OCI-LY3 (cell line): ENCODE measurements around the gene GTPBP1.
A peak's percentile ranks its signal among the peaks of the same experiment; 100 is the strongest.

Source experiments
- H2AFZ ChIP-seq: fragments of 200-600, 300-600 bp; shearing (Covaris generic); 2 replicates; pipeline ENCODE4 v1.6.0; 2014; ENCODE audit warnings: antibody characterized with exemption, low read depth, low read length
- H3K27ac ChIP-seq: fragments of 200-600, 300-600 bp; sonication (generic); 2 replicates; pipeline ENCODE4 v1.5.1; 2014; ENCODE audit warnings: mild to moderate bottlenecking, low read length, moderate library complexity, mixed read lengths
- H3K27me3 ChIP-seq: fragments of 200-600, 300-600 bp; sonication (generic); 2 replicates; pipeline ENCODE4 v1.6.1; 2014; ENCODE audit warnings: low read depth, low read length, mixed read lengths
- H3K36me3 ChIP-seq: fragments of 200-600, 300-600 bp; sonication (generic); replicated peaks from 2 replicates; pipeline ENCODE3; 2014; ENCODE audit warnings: low read depth, low read length, mixed read lengths
- H3K4me1 ChIP-seq: fragments of 300-600, 200-600 bp; sonication (generic); 2 replicates; pipeline ENCODE4 v1.6.1; 2014; ENCODE audit warnings: low read length, mixed read lengths
- H3K4me2 ChIP-seq: fragments of 200-600, 300-600 bp; sonication (generic); 2 replicates; pipeline ENCODE4 v1.6.1; 2014; ENCODE audit warnings: low read length, mixed read lengths
- H3K4me3 ChIP-seq: fragments of 300-600, 200-600 bp; sonication (generic); 2 replicates; pipeline ENCODE4 v1.5.1; 2014; ENCODE audit warnings: antibody characterized with exemption, mild to moderate bottlenecking, low read length, moderate library complexity
- H3K79me2 ChIP-seq: fragments of 300-600, 200-600 bp; shearing (Covaris generic); 2 replicates; pipeline ENCODE4 v1.6.1; 2014; ENCODE audit warnings: mild to moderate bottlenecking, low read length, mixed read lengths
- H3K9ac ChIP-seq: fragments of 300-600, 200-600 bp; shearing (Covaris generic); 2 replicates; pipeline ENCODE4 v1.6.0; 2014; ENCODE audit warnings: mild to moderate bottlenecking, low read length, moderate library complexity
- H3K9me3 ChIP-seq: fragments of 200-600, 300-600 bp; shearing (Covaris generic); 2 replicates; pipeline ENCODE4 v1.6.1; 2014; ENCODE audit warnings: low read length, mixed read lengths; ENCODE audit not compliant: insufficient read depth
- H4K20me1 ChIP-seq: fragments of 200-600, 300-600 bp; sonication (generic); 2 replicates; pipeline ENCODE4 v1.6.1; 2016; ENCODE audit warnings: low read length, mixed read lengths; ENCODE audit not compliant: insufficient read depth
- EZH2phosphoT487 ChIP-seq: fragments of 200-600 bp; shearing (Covaris generic); IDR thresholded peaks from 2 replicates; pipeline ENCODE4 v1.6.1; 2018; ENCODE audit warnings: antibody characterized with exemption, mixed run types, low read depth
- TF ChIP-seq, protein P1 (sequence below): fragments of 200-600, 300-600 bp; sonication (generic); IDR thresholded peaks from 2 replicates; pipeline ENCODE4 v1.5.1; 2014; ENCODE audit warnings: antibody characterized with exemption, low read length, low read depth

The GTPBP1 gene

DNA sequence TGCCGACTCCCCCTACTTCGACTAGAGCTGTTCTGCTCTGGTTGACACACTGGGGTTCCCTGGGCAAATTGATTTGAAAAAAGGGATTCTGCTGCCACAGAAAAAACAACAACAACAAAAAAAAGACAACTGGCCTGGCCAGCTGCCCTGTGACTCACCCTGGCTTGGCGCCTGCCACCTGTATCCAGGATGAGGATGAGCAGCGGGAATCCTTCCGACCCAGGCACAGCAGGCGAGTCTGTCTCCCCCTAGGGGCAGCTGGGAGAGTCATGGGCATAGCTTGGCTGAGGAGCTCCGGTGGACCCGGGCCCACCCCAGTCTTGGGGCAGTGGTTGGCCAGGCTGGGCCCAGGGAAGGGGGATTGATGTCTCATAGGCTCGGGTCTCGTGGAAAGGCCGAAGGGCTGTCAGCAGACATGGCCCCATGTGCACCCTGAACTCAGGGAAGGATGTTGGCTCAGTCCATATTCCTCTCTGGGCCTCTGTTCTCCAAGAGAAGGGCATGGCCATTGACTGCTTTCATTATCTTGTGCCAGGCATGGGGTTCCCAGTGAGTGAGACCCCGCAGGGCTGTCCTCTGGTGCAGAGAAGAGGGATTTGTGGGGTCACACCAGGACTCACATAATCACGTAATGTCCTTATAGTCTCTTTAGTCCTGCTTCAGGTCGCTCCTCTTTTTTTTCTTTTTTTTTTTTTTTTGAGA lies 60.5 kb downstream of the GTPBP1 start:
- H3K79me2 ChIP-seq, result no peaks in the 10 kb centered on the region
- no peaks in the 10 kb centered on the region for H3K36me3 ChIP-seq
- no peaks in the 10 kb centered on the region for H3K4me1 ChIP-seq
- no peaks in the 10 kb centered on the region for H4K20me1 ChIP-seq
- TF ChIP-seq EZH2phosphoT487, result no peak
- TF ChIP-seq, protein P1, sequence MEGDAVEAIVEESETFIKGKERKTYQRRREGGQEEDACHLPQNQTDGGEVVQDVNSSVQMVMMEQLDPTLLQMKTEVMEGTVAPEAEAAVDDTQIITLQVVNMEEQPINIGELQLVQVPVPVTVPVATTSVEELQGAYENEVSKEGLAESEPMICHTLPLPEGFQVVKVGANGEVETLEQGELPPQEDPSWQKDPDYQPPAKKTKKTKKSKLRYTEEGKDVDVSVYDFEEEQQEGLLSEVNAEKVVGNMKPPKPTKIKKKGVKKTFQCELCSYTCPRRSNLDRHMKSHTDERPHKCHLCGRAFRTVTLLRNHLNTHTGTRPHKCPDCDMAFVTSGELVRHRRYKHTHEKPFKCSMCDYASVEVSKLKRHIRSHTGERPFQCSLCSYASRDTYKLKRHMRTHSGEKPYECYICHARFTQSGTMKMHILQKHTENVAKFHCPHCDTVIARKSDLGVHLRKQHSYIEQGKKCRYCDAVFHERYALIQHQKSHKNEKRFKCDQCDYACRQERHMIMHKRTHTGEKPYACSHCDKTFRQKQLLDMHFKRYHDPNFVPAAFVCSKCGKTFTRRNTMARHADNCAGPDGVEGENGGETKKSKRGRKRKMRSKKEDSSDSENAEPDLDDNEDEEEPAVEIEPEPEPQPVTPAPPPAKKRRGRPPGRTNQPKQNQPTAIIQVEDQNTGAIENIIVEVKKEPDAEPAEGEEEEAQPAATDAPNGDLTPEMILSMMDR, result peak; percentile 78
- H3K27ac ChIP-seq, result no peak overlapping the region
- no peak overlapping the region for H3K9ac ChIP-seq
- no peak overlapping the region for H3K4me3 ChIP-seq
- no peaks in the 10 kb centered on the region for H3K9me3 ChIP-seq
- H2AFZ ChIP-seq, result no peak overlapping the region
- H3K27me3 ChIP-seq, result 0 out of 2 replicates have a peak, but pooled peaks cover 5% of the 10 kb centered on the region
- no peak overlapping the region for H3K4me2 ChIP-seq

DNA sequence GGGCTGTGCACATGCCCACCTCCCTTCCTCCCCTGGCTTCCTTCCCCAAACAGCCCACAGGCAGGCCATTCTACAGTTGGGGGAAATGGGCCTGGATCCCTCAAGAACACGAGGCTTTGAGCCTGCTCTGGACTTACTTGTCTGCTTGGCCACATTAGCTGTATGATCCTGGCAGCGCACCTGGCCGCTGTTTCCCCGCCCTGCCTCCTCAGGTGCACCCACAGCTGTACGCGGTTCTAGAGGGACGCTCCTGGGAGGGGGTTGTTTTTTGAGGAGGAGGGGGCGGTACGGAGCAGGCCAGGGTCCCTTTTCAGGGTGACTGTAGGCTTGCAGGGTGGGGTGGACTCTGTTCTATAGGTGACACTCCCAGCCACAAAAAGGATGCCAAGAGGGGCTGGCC lies 61.6 kb downstream of the GTPBP1 start:
- Histone ChIP-seq H3K4me2 (no peak overlapping the region), H4K20me1 (no peaks in the 10 kb centered on the region), H3K9me3 (no peaks in the 10 kb centered on the region), H3K36me3 (no peaks in the 10 kb centered on the region), H3K4me1 (no peaks in the 10 kb centered on the region), H3K27ac (no peak overlapping the region), H3K9ac (no peak overlapping the region), H2AFZ (no peak overlapping the region), H3K27me3 (0 out of 2 replicates have a peak, but pooled peaks cover 5% of the 10 kb centered on the region), H3K4me3 (no peak overlapping the region), H3K79me2 (no peaks in the 10 kb centered on the region)
- TF ChIP-seq, protein P1, result no peak
- TF ChIP-seq EZH2phosphoT487, result no peak

DNA sequence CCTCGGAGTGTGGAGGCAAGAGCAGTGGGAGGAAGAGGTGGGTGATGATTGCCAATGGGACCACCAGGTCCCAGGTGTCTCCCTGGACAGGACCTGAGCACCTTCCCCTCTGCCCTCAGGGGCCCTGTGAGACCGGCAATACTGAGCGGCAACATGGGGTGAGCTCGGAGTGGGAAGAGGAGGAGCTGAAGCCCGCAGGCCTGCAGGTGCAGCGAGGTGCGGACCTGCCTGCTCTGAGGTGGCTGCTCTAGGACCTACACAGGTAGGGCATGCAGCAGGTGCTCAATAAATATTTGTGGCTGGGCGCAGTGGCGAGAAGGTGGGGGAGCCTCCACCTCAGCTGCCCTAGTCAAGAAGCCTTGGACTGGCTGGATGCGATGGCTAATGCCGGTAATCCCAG lies 62.3 kb downstream of the GTPBP1 start:
- H2AFZ ChIP-seq, result no peak overlapping the region
- no peaks in the 10 kb centered on the region for H3K79me2 ChIP-seq
- H3K4me3 ChIP-seq, result no peak overlapping the region
- TF ChIP-seq, protein P1, result no peak
- no peak for TF ChIP-seq EZH2phosphoT487
- no peaks in the 10 kb centered on the region for H4K20me1 ChIP-seq
- 0 out of 2 replicates have a peak, but pooled peaks cover 5% of the 10 kb centered on the region for H3K27me3 ChIP-seq
- no peak overlapping the region for H3K9ac ChIP-seq
- no peaks in the 10 kb centered on the region for H3K36me3 ChIP-seq
- H3K4me1 ChIP-seq, result no peaks in the 10 kb centered on the region
- H3K27ac ChIP-seq, result no peak overlapping the region
- H3K4me2 ChIP-seq, result no peak overlapping the region
- no peaks in the 10 kb centered on the region for H3K9me3 ChIP-seq

DNA sequence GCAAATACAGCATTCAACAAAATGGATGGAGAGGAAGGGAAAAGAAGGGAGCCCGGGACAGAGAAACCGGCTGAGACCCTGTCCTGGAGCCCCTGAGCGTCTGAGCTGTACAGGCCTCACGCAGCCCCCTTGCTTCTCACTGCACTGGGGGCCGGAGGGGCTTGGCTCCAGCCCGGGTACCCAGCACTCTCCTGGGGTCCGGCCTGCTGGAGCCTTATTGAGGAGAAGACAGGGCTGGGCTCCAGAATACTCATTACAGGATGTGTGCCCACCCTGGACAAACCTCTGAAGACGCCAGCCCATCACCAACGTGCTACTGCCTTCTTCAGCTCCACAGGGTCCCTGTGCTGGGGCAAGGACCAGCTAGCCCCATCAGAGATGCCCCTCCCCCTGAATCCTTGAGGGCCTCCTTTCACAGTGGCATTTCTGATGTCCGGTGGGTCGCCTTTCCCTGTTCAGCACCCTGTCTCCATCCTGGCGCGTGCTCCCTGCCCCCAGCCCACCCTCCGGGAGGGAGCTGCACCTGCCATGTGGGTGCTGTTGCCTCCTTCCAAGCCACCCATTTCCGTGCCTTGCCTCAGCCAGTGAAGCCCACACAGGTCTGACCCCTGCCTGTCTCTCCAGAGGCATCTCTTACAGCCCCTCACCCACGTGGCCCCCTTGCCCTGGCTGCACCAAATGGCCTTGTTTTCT lies 64.7 kb downstream of the GTPBP1 start:
- TF ChIP-seq, protein P1, result no peak
- no peak for TF ChIP-seq EZH2phosphoT487
- no peaks in the 10 kb centered on the region for H3K4me1 ChIP-seq

More for the DNA sequence above, 64.7 kb downstream of the GTPBP1 start:
- Histone ChIP-seq H3K9me3 (no peaks in the 10 kb centered on the region), H3K4me2 (no peak overlapping the region), H3K27ac (no peak overlapping the region), H4K20me1 (no peaks in the 10 kb centered on the region), H2AFZ (no peak overlapping the region), H3K4me3 (no peak overlapping the region), H3K9ac (no peak overlapping the region), H3K27me3 (0 out of 2 replicates have a peak, but pooled peaks cover 5% of the 10 kb centered on the region), H3K79me2 (no peaks in the 10 kb centered on the region), H3K36me3 (no peaks in the 10 kb centered on the region)
